GM10266 (cell line): ENCODE results near the gene DDX1.

Experiments
- DNase-seq: peaks from one replicate; pipeline ENCODE4 v3.0.0; 2012; ENCODE audit errors: extremely low spot score
- CTCF ChIP-seq: IDR thresholded peaks from 2 replicates; pipeline ENCODE4 v1.5.1; 2012; ENCODE audit warnings: mild to moderate bottlenecking, low read depth; ENCODE audit not compliant: control insufficient read depth, insufficient read depth; ENCODE audit errors: missing control alignments

The DDX1 gene

GRCh38 chr2:15548974-15549373 lies 42.7 kb upstream of the DDX1 start:
- DNase-seq: no peak
- no peak for TF ChIP-seq CTCF

DNA sequence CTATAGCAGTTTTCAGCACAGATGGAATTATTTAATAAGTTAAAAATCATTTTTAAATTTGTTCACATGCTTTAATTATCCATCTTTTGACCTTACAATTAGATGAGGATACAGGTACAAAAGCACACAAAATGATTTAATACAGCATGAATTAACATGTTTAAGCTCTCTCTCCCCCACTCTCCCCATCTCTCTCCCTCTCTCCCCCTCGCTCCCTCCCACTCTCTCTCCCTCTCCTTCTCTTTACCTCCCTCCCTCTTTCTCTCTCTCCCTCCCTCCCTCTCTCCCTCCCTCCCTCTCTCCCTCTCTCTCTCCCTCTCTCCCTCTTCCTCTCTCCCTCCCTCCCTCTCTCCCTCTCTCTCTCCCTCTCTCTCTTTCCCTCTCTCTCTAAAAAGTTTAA lies 38.1 kb upstream of the DDX1 start:
- TF ChIP-seq CTCF: no peak
- DNase-seq: no peak

DNA sequence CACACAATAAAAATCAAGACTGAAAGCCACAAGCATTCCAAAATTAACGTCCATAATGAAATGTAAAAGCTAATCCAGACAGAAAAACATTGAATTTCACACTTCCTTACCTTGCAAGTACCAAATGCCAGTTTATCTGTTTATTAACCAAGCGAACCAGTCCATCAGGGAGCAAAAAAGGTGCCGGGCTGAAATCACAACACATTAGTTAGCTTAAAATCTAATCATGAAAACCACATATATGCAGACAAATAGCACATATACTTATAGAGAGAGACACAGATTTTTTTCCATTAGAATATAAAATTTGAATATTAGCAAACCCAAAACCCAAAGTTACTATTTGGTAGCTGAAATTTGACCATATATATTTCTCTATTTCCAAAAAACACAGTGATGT lies 37.7 kb upstream of the DDX1 start:
- TF ChIP-seq CTCF: no peak
- no peak for DNase-seq

DNA sequence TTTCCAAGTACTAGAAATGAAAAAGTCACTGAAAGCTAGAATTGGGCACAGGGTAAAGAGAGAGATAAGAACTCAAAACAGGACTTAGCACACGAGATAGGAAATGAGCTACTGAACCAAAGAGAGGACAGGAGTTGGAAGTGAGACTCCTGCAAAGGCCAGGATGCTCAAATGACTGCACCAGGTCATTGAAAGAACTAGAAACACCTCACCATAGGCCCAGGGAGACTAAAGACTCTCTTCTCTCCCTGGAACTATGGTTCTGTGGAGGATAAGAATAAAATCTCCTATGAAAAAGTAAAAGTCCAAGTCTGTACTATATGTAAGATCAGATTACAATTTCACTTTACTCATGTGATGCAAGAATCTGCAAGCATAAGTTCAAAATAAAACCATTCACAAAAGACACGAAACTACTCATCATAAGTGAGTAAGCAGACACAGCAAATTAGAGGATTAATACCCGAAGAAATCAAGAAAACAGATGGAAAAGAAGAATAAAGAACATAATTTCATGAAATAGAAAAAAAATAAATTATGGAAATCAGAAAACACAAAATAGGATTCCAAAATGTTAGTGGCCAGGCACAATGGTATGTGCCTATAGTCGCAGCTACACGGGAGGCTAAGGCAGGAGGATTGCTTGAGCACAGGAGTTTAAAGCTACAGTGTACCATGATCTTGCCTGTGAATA lies 37.0 kb upstream of the DDX1 start:
- no peak for DNase-seq
- no peak for TF ChIP-seq CTCF

- no peak for DNase-seq
These were observed 35.9 kb upstream of the DDX1 start for GRCh38 chr2:15555760-15556193.

DNA sequence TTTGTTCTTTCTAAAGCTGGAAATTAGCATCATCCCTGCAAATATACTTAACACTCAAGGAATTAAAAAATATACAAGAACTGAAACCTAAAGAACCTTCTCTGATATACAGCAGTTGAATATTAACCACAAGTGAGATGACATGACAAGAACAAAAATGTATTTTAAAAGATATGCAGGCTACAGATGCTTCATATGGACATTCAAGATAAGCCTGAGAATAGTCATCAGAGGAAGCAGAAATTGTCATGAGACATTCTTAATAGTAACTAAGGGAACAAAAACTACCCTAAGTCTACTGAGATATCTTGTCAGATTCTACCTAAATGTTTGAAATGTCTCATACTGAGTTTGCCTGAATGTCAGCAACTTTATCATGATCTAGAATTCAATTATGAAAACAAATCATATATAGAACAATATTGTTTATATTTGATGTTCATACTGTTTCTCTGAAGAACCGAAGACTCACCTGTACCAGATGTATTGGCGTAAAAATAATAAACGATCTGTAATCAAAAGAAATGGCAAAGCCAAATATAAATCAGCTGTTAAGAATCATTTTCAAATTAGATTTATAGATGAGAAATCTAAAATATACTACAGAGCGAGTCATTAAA lies 35.2 kb upstream of the DDX1 start:
- TF ChIP-seq CTCF: no peak
- DNase-seq: no peak

More at GRCh38 chr2:15555760-15556193, 35.9 kb upstream of the DDX1 start:
- TF ChIP-seq CTCF: no peak

- no peak for TF ChIP-seq CTCF
- no peak for DNase-seq
These were observed 33.8 kb upstream of the DDX1 start for GRCh38 chr2:15557887-15558311.
